Measurements from ENCODE around the gene BLM. TPM values are rescaled to one million over a fixed set of nuclear protein-coding genes. Genes with fewer than 3 reads are reported as not detected.

The BLM gene
- total RNA-seq, 3 donors from 2014 or later: 0.33 to 7.4 (median 2.2) TPM

DNA sequence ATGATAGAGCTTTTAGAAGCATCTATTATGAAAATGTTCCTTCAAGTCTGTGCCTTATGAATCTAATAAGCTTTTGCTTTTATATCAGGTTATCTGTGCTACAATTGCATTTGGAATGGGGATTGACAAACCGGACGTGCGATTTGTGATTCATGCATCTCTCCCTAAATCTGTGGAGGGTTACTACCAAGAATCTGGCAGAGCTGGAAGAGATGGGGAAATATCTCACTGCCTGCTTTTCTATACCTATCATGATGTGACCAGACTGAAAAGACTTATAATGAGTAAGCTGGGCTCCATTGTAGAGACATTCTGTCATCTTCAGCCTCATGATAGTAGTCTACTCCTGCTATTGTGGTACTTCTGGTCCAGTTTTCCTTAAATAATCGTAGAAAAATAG, 73.4 kb downstream of the BLM start:
- Histone ChIP-seq H3K27me3 (no peaks in the 10 kb centered on the region), H3K36me3 (no peaks in the 10 kb centered on the region), H3K27ac (no peak overlapping the region), H3K9me3 (no peaks in the 10 kb centered on the region), H3K4me1 (no peaks in the 10 kb centered on the region), H3K4me3 (no peak overlapping the region)
- no peak for TF ChIP-seq POLR2A (IDR thresholded peaks at IDR 0.05)
- intact Hi-C loops (cut with DNase I; ENCODE audit: low total_unique reads): no loop called here
- DNase-seq (ENCODE audit: low spot score in 2 of 2): no peak

DNA sequence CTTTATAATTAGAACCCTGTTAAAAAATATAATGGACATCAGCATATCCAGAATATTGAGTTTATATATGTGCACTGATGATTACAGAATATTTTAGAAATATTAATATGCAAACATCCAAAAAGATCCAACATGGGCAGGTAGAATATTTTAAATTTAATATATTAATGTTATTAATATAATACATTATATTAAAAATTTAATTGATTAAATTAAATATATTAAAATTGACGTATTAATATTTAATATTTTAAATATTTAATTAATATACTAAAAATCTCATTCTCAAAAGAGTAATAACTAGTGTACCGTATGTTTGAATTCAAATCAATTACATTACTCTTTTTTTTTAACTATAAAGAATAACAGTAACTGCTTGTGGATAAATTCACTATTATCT, 77.4 kb downstream of the BLM start:
- Histone ChIP-seq H3K27ac (no peak overlapping the region), H3K4me1 (no peaks in the 10 kb centered on the region), H3K9me3 (no peaks in the 10 kb centered on the region), H3K36me3 (no peaks in the 10 kb centered on the region), H3K4me3 (no peak overlapping the region), H3K27me3 (no peaks in the 10 kb centered on the region)
- intact Hi-C loops (cut with DNase I; ENCODE audit: low total_unique reads): no loop called here
- TF ChIP-seq, protein P1, sequence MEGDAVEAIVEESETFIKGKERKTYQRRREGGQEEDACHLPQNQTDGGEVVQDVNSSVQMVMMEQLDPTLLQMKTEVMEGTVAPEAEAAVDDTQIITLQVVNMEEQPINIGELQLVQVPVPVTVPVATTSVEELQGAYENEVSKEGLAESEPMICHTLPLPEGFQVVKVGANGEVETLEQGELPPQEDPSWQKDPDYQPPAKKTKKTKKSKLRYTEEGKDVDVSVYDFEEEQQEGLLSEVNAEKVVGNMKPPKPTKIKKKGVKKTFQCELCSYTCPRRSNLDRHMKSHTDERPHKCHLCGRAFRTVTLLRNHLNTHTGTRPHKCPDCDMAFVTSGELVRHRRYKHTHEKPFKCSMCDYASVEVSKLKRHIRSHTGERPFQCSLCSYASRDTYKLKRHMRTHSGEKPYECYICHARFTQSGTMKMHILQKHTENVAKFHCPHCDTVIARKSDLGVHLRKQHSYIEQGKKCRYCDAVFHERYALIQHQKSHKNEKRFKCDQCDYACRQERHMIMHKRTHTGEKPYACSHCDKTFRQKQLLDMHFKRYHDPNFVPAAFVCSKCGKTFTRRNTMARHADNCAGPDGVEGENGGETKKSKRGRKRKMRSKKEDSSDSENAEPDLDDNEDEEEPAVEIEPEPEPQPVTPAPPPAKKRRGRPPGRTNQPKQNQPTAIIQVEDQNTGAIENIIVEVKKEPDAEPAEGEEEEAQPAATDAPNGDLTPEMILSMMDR (IDR thresholded peaks at IDR 0.05): no peak
- no peak for TF ChIP-seq POLR2AphosphoS5 (IDR thresholded peaks at IDR 0.05)
- TF ChIP-seq POLR2A (IDR thresholded peaks at IDR 0.05): no peak
- no peak for DNase-seq (ENCODE audit: low spot score in 2 of 2)

DNA sequence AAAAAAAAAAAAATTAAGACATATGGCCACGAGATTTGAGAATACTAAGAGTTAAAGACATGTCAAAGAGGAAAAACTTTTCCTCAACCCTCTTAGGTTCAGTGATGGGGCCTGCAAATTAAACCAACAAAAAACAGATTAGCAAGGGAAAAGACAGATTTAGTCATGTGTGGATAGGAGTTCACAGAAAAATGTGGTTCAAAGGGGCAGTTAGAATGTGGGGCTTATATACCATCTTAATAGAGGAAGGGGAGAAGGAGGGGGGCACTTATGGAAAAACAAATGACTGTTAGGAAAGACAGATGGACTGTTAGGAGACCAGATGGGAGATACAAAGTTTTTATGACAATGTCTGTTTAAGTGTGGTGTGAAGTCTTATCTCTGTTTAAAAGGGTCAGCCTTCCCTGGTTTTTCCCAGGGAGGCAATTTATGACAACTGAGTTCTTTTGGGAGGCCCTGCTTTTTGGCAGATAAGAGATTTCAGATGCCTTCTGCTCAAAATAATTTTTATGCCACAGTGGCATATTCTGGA, 82.6 kb downstream of the BLM start:
- Histone ChIP-seq H3K9me3 (no peaks in the 10 kb centered on the region), H3K27ac (no peak overlapping the region), H3K4me3 (no peak overlapping the region), H3K4me1 (no peaks in the 10 kb centered on the region), H3K27me3 (no peaks in the 10 kb centered on the region), H3K36me3 (no peaks in the 10 kb centered on the region)
- DNase-seq (ENCODE audit: low spot score in 2 of 2): no peak
- intact Hi-C loops (cut with DNase I; ENCODE audit: low total_unique reads): no loop called here
- TF ChIP-seq, protein P1 (IDR thresholded peaks at IDR 0.05): no peak
- TF ChIP-seq POLR2AphosphoS5 (IDR thresholded peaks at IDR 0.05) (no peak), POLR2A (IDR thresholded peaks at IDR 0.05) (no peak)

DNA sequence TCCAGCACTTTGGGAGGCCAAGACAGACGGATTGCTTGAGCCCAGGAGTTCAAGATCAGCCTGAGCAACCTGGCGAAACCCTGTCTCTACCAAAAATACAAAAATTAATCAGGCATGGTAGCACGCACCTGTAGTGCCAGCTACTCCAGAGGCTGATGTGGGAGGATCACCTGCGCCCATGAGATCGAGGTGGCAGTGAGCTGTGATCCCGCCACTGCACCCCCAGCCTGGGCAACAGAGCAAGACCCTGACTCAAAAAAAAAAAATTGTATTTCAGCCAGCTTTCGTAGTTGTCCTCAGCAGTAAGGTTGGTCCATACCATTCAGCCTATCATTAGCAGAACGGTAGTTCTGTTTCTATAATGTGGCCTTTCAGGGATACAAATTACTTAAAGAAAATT, 84.7 kb downstream of the BLM start:
- intact Hi-C loops (cut with DNase I; ENCODE audit: low total_unique reads): no loop called here
- no peaks in the 10 kb centered on the region for H3K4me1 ChIP-seq
- H3K9me3 ChIP-seq: no peaks in the 10 kb centered on the region
- TF ChIP-seq, protein P1 (IDR thresholded peaks at IDR 0.05): no peak
- TF ChIP-seq POLR2AphosphoS5 (IDR thresholded peaks at IDR 0.05) (no peak), POLR2A (IDR thresholded peaks at IDR 0.05) (no peak)
- no peak overlapping the region for H3K4me3 ChIP-seq
- DNase-seq (ENCODE audit: low spot score in 2 of 2): no peak
- H3K27me3 ChIP-seq: no peaks in the 10 kb centered on the region
- H3K36me3 ChIP-seq: no peaks in the 10 kb centered on the region
- H3K27ac ChIP-seq: no peak overlapping the region

DNA sequence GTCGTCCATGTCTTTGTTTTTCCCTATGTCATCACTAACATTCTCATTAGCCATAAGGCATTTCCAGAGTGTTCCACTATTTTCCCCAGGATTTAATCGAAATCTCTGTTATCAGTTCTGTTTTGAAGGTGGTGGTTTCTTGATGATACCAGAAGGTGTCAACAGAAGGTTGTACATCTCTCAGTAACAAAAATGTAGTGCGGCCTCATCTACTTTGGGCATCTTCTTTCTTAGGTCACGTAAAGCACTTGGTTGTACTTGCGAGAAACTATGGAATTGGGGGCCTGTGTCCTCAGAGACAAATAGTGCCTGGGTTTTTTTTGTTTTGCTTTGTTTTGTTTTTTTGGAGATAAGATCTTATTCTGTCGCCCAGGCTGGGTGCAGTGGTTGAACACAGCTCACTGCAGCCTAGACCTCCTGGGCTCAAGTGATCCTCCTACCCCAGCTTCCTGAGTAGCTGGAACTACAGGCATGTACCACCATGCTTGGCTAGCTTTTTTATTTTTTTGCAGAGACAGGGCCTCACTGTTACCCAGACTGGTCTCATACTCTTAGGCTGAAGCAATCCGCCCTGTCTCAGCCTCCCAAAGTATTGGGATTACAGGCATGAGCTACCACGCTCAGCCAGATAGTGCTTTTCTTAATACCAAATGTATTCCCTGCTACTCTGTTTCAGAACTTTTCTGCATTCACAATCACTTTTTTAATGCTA, 90.1 kb downstream of the BLM start:
- TF ChIP-seq, protein P1 (IDR thresholded peaks at IDR 0.05): no peak
- no peak for TF ChIP-seq POLR2A (IDR thresholded peaks at IDR 0.05)
- no peak for TF ChIP-seq POLR2AphosphoS5 (IDR thresholded peaks at IDR 0.05)
- no peak for DNase-seq (ENCODE audit: low spot score in 2 of 2)

More for the DNA sequence above, 90.1 kb downstream of the BLM start:
- H3K9me3 ChIP-seq: no peaks in the 10 kb centered on the region
- no peaks in the 10 kb centered on the region for H3K4me1 ChIP-seq
- no peak overlapping the region for H3K4me3 ChIP-seq
- intact Hi-C loops (cut with DNase I; ENCODE audit: low total_unique reads): no loop called here
- no peaks in the 10 kb centered on the region for H3K27me3 ChIP-seq
- H3K36me3 ChIP-seq: no peaks in the 10 kb centered on the region
- no peak overlapping the region for H3K27ac ChIP-seq

Data from breast epithelium (tissue), 4 donors.